Left ventricle myocardium inferior (tissue), 1 donor: Measurements from ENCODE around the gene SRA1. TPM values are rescaled to one million over a fixed set of nuclear protein-coding genes. Genes with fewer than 3 reads are reported as not detected.

ENCODE experiments used
- DNase-seq: peaks from one replicate; pipeline ENCODE4 v3.0.0-alpha.2; 2020
- H3K27ac ChIP-seq: fragments of 200-600 bp; replicated peaks from 2 replicates; pipeline ENCODE4 v1.8.0; 2021
- H3K27me3 ChIP-seq: fragments of 200-600 bp; 2 replicates; pipeline ENCODE4 v1.8.0; 2021; ENCODE audit warnings: low read depth
- H3K36me3 ChIP-seq: fragments of 200-600 bp; 2 replicates; pipeline ENCODE4 v1.8.0; 2021
- H3K4me1 ChIP-seq: fragments of 200-600 bp; 2 replicates; pipeline ENCODE4 v1.8.0; 2021
- H3K4me3 ChIP-seq: fragments of 200-600 bp; 2 replicates; pipeline ENCODE4 v1.8.0; 2021; ENCODE audit warnings: mild to moderate bottlenecking, moderate library complexity
- H3K9me3 ChIP-seq: fragments of 200-600 bp; replicated peaks from 2 replicates; pipeline ENCODE4 v1.8.0; 2021
- CTCF ChIP-seq: fragments of 200-600 bp; IDR thresholded peaks from 2 replicates; pipeline ENCODE4 v1.8.0; 2021; ENCODE audit warnings: antibody characterized with exemption, mild to moderate bottlenecking, borderline replicate concordance
- intact Hi-C: fragments of 100-400 bp; cut with micrococcal nuclease; formaldehyde crosslinking; loops from one replicate; pipeline ENCODE4 v1.11.0; 2022
- total RNA-seq: library from RNA; stranded (reverse); fragmentation: NEBNext Ultra II Directional; extraction: Animal tissue kit (Norgen Biotek cat#: 25700); gene quantifications from one replicate; pipeline ENCODE4 v1.2.1, GENCODE V29; 2021
- donor health status: DM: no; HTN: yes; CAD: no; lungs with severe emphysema.

Gene SRA1
- total RNA-seq, 1 donor from 2014 or later, result 28.6 TPM

- TF ChIP-seq CTCF, result no peak
- DNase-seq, result no peak
These were observed 10.0 kb upstream of the SRA1 start for GRCh38 chr5:140567136-140567818.

GRCh38 chr5:140566665-140567064 lies 9.4 kb upstream of the SRA1 start:
- no peak for DNase-seq
- peaks cover 98% of the 10 kb centered on the region for H3K4me1 ChIP-seq
- H3K4me3 ChIP-seq, result no peak overlapping the region
- no peaks in the 10 kb centered on the region for H3K27me3 ChIP-seq
- H3K27ac ChIP-seq, result no peak overlapping the region
- intact Hi-C loops, result no loop called here
- H3K9me3 ChIP-seq, result no peaks in the 10 kb centered on the region
- peaks cover 29% of the 10 kb centered on the region for H3K36me3 ChIP-seq
- no peak for TF ChIP-seq CTCF

More at GRCh38 chr5:140567136-140567818, 10.0 kb upstream of the SRA1 start:
- Histone ChIP-seq H3K4me3 (no peak overlapping the region), H3K9me3 (no peaks in the 10 kb centered on the region), H3K36me3 (peaks cover 24% of the 10 kb centered on the region), H3K27me3 (no peaks in the 10 kb centered on the region), H3K4me1 (peaks cover 97% of the 10 kb centered on the region), H3K27ac (peak overlapping the region; percentile 86)
- intact Hi-C loops, result no loop called here

GRCh38 chr5:140565780-140566095 lies 8.5 kb upstream of the SRA1 start:
- Histone ChIP-seq H3K27me3 (no peaks in the 10 kb centered on the region), H3K4me3 (peak overlapping the region; percentile 84), H3K9me3 (no peaks in the 10 kb centered on the region), H3K36me3 (peaks cover 36% of the 10 kb centered on the region), H3K27ac (peak overlapping the region; percentile 98), H3K4me1 (peaks cover 90% of the 10 kb centered on the region)
- TF ChIP-seq CTCF, result no peak
- DNase-seq, result no peak
- intact Hi-C loops, result no loop called here

- peaks cover 42% of the 10 kb centered on the region for H3K36me3 ChIP-seq
- intact Hi-C loops, result no loop called here
- no peaks in the 10 kb centered on the region for H3K9me3 ChIP-seq
- peak overlapping the region; percentile 98 for H3K27ac ChIP-seq
- H3K27me3 ChIP-seq, result no peaks in the 10 kb centered on the region
- no peak for DNase-seq
- peak overlapping the region; percentile 84 for H3K4me3 ChIP-seq
- TF ChIP-seq CTCF, result no peak
- H3K4me1 ChIP-seq, result peaks cover 84% of the 10 kb centered on the region
These were observed 7.9 kb upstream of the SRA1 start for GRCh38 chr5:140565024-140565779.

- H3K4me3 ChIP-seq, result peak within 1 kb of the TSS; percentile 84
- H3K4me1 ChIP-seq, result peaks cover 77% of the 10 kb centered on the region
- H3K27me3 ChIP-seq, result no peaks in the 10 kb centered on the region
- H3K27ac ChIP-seq, result peak within 1 kb of the TSS; percentile 98
- H3K36me3 ChIP-seq, result peaks cover 45% of the 10 kb centered on the region
- no peak for TF ChIP-seq CTCF
- intact Hi-C loops, result no loop called here
- DNase-seq, result peak; percentile 95
- no peaks in the 10 kb centered on the region for H3K9me3 ChIP-seq
These were observed 7.1 kb upstream of the SRA1 start, which contains the start of the genes APBB3 and SLC35A4 for GRCh38 chr5:140564196-140565023. Gene APBB3, minus strand, starts transcription at chr5:140564598. Its CDS starts 353 bp downstream, at chr5:140564245. Gene SLC35A4, plus strand, starts transcription at chr5:140564828. Its CDS starts 2,342 bp downstream, at chr5:140567170.
